GM18520 (cell line): ENCODE results near the gene ARPC1B.
"Not testable (repeated sequence)": the region's sequence is repeated elsewhere in the genome, so short reads cannot be mapped to it uniquely, and the experiment has no call there.

Experiments used
- ATAC-seq: cut with Tn5 transposase; IDR thresholded peaks from one replicate; pipeline ENCODE4 v1.9.1; 2021; ENCODE audit not compliant: unreplicated experiment

Gene ARPC1B

DNA sequence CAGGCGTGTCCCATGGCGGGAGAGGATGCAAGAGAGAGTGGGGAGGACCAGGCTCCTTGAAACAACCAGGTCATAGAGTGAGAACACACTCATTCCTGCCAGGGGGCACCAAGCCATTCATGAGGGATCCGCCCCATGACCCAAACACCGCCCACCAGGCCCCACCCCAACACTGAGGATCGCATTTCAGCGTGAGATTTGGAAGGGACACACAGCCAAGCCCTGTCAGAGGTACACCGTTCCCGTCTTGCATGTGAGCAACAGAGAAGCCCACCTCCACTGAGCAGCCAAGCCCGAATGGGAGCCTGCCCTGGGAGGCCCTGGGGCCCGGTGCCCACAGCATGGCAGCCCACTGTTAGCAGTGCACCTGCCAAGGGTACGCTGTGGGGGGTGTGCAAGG, 7.9 kb upstream of the ARPC1B start:
- no peak for ATAC-seq

- no peak for ATAC-seq
Observed at GRCh38 chr7:99368750-99369389, 5.7 kb upstream of the ARPC1B start.

GRCh38 chr7:99369767-99370391, 4.7 kb upstream of the ARPC1B start:
- no peak for ATAC-seq

DNA sequence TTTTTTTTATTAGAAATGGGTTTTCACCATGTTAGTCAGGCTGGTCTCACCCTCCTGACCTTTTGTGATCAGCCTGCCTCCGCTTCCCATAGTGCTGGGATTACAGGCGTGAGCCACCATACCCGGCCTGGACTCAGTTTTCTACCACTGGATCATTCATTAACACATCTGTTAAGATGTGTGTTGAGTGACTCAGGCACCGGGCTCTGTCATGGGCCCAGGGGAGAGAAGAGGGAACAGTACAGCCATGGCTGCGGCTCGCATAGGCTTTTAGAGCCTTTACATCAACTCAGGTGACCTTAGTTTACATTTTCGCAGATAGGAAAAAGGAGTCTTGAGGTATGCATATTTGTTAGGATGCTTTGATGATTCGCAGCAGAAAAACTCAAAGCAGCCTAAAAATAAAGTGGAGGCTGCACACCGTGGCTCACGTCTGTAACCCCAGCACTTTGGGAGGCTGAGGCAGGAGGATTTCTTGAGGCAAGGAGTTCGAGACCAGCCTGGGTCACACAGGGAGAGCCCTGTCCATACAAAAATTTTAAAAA, 3.1 kb upstream of the ARPC1B start:
- no peak for ATAC-seq

GRCh38 chr7:99372275-99373090, 2.0 kb upstream of the ARPC1B start:
- no peak for ATAC-seq

GRCh38 chr7:99373091-99374066, 1.2 kb upstream of the ARPC1B start:
- ATAC-seq: no peak

GRCh38 chr7:99375070-99375807, 709 bp downstream of the ARPC1B start:
- no peak for ATAC-seq

DNA sequence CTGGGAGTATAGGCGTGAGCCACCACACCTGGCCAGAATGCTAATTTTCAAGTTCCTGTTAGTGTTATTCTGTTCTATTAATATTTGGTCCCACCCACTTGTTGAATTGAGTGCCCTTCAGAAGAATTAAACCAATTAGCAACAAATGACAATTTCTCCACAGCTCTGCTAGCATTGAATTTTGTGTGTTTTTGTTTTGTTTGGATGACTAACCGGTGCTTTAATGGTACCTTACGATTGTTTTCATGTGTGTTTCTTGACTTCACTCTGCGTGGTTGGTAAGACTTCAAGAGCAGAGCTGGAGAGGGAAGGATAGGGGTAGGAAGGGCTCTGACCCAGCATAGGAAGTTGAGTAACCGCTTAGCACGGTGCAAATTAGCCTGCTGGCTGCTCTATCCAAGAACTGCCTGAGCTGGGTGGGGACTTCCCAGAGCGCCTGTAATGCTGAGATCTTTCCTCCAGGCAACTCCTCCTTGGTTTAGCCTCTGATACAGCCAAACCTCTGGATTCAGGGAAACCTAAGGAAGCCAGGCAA, 4.6 kb downstream of the ARPC1B start:
- ATAC-seq: no peak

- ATAC-seq: not testable (repeated sequence)
Observed at GRCh38 chr7:99379693-99380031, 5.1 kb downstream of the ARPC1B start.

GRCh38 chr7:99380032-99380822, 5.7 kb downstream of the ARPC1B start:
- peak; percentile 21 for ATAC-seq

- ATAC-seq: peak; percentile 81
Observed at GRCh38 chr7:99380823-99381663, 6.5 kb downstream of the ARPC1B start.

- ATAC-seq: no peak
Observed at GRCh38 chr7:99381664-99382075, 7.1 kb downstream of the ARPC1B start.

DNA sequence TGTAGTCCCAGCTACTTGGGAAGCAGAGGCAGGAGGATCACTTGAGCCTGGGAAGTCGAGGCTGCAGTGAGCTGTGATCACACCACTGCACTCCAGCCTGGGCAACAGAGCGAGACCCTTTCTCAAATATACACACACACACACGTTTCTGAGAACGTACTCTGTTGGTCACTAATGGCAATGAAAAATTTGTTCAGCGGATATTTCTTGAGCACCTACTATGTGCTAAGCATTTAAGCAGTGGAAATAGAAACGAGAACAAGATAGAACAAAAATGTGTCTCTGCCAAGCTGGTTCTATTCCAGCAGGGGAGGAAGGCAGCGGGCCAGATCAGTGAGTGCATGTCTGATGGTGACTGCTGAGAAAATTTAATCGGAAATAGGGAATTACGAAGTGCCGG, 8.7 kb downstream of the ARPC1B start:
- ATAC-seq: no peak

GRCh38 chr7:99383791-99384370, 9.4 kb downstream of the ARPC1B start:
- no peak for ATAC-seq

DNA sequence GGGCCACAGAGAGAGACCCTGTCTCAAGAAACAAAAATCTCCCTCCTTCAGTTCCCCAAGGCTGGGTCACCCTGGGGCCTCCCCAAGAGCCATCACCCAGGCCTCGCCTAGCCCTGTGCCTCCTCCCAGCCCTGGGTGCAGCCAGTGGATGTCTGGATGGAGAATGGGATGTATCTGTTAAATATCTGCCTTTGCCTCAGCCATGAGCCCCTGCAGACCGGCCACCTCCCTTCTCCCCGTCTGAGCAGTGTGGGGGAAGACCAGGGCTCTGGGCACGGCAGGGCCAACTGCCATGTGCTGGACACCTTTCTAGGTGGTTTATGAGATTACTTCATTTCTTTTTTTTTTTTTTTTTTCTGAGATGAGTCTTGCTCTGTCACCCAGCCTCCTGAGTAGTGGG, 10.0 kb downstream of the ARPC1B start:
- no peak for ATAC-seq

DNA sequence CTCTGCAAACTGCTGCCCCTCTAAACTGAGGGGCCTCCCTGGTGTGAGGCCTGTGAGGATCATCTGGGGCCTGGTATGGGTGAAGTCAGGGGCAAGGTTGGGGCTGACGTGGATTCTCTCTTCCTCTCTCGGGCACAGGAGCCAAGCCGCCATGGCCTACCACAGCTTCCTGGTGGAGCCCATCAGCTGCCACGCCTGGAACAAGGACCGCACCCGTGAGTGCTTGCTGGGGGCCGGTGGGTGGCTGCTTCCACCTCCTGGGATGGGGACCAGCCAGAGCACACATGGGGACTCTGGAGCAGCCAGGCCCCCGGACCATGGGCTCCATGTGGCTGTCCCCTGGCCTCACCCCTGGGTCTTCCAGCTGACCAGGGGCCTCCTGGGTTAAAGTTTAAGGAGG, 11.0 kb downstream of the ARPC1B start:
- ATAC-seq: no peak

DNA sequence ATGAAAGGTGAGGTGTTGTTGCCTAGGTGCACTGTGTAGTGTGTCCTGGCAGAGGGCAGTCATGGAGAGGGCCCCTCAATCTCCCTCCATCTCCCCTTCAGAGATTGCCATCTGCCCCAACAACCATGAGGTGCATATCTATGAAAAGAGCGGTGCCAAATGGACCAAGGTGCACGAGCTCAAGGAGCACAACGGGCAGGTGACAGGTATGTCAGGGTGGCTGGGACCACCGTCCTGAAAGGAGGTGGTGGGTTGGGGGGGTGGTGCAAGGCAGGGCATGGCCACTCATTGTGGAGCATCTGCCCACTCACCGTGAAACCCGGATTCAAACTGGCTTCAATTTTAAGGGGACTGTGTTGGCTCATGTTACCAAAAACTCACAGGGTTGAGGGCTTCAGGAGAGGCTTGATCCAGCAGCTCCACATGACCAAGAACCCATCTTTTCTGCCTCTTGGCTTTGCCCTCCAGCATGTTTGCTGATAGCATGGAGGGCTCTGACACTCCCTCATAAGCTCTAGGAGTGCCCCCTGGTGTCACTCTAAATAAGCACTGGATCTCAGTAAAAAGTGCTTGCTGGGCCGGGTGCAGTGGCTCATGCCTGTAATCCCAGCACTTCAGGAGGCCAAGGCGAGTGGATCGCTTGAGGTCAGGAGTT, 12.2 kb downstream of the ARPC1B start:
- ATAC-seq: no peak
